Measurements from ENCODE around the gene ZNF79. TPM values are rescaled to one million over a fixed set of nuclear protein-coding genes. Genes with fewer than 3 reads are reported as not detected.

The ZNF79 gene
- total and polyA plus RNA-seq, 2 of the 8 experiments (the other 6 are each of a cell fraction or from before 2014, with no cell fraction given): 2.4 to 7.4 TPM

DNA sequence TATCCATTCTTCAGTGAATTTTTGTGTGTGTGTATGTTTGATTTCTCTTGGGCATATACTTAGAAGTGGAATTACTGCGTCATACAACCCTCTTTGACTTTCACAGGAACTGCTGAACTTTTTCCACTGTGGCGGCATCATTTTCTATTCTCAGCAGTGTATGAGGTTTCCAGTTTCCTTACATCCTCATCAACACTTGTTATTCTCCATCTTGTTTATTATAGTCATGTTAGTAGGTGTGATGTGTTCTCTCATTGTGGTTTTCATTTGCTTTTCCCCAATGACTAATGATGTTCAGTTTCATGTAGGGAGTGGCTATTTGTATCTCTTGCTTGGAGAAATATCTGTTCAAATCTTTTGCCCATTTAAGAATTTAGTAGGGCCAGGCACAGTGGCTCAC, 2.6 kb downstream of the ZNF79 start:
- no peak overlapping the region for H2BK12ac ChIP-seq (ENCODE audit: low read depth, low read length)
- H2AFZ ChIP-seq (ENCODE audit: low read length): no peak overlapping the region
- H3K27ac ChIP-seq (ENCODE audit: low read depth, low read length): no peak overlapping the region
- no peaks in the 10 kb centered on the region for H3K27me3 ChIP-seq (replicated peaks in 1 of 4; ENCODE audit: control insufficient read depth in 3 of 4, extremely low read depth in 1 of 4, insufficient read depth in 3 of 4, low read length in 3 of 4)
- TF ChIP-seq NRF1 (IDR thresholded peaks at IDR 0.05; ENCODE audit: low read depth, low read length) (no peak), E2F6 (IDR thresholded peaks at IDR 0.05) (no peak), JUN (IDR thresholded peaks at IDR 0.05; ENCODE audit: low read depth, low read length) (no peak), TEAD4 (IDR thresholded peaks at IDR 0.05; ENCODE audit: low read depth, low read length) (no peak), CEBPB (IDR thresholded peaks at IDR 0.05; ENCODE audit: low read depth, low read length) (no peak), FOSL1 (IDR thresholded peaks at IDR 0.05; ENCODE audit: insufficient read depth, low read depth, low read length) (no peak), BACH1 (IDR thresholded peaks at IDR 0.05; ENCODE audit: low read length) (no peak), EZH2 (IDR thresholded peaks at IDR 0.05; ENCODE audit: low read depth, low read length, severe bottlenecking) (no peak), RNF2 (IDR thresholded peaks at IDR 0.05; ENCODE audit: borderline replicate concordance, low read depth, low read length, missing control alignments, poor library complexity, severe bottlenecking) (no peak), SIN3A (conservative IDR thresholded peaks at IDR 0.05 in 1 of 2, IDR thresholded peaks at IDR 0.05 in 1 of 2; ENCODE audit: low read depth in 1 of 2, low read length in 2 of 2) (no peak)
- TF ChIP-seq, protein P1, sequence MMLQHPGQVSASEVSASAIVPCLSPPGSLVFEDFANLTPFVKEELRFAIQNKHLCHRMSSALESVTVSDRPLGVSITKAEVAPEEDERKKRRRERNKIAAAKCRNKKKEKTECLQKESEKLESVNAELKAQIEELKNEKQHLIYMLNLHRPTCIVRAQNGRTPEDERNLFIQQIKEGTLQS (IDR thresholded peaks at IDR 0.05; ENCODE audit: insufficient read depth, low read depth, low read length): no peak
- no peak overlapping the region for H4K91ac ChIP-seq (replicated peaks; ENCODE audit: insufficient read length, low read length)
- H3K9me3 ChIP-seq (ENCODE audit: insufficient read depth in 2 of 2, low read depth in 1 of 2, low read length in 1 of 2): no peaks in the 10 kb centered on the region
- peaks cover 0 to 10% (median 5%) of the 10 kb centered on the region in 4 experiments; a peak in 4 of 7 replicates for H3K4me1 ChIP-seq (replicated peaks in 1 of 4; ENCODE audit: control insufficient read depth in 3 of 4, insufficient read depth in 4 of 4, low read length in 3 of 4)
- no peak overlapping the region for H3K4ac ChIP-seq (replicated peaks; ENCODE audit: insufficient read length, low read depth, low read length)
- peaks cover 3 to 17% (median 8%) of the 10 kb centered on the region in 4 experiments for H3K36me3 ChIP-seq (ENCODE audit: control insufficient read depth in 2 of 4, insufficient read depth in 4 of 4, low read length in 3 of 4)
- no peak overlapping the region for H2BK15ac ChIP-seq (ENCODE audit: low read length)
- no peak for DNase-seq (ENCODE audit: low read depth in 1 of 2, low spot score in 2 of 2)
- H4K5ac ChIP-seq (ENCODE audit: insufficient read length, low read depth, low read length): no peak overlapping the region
- H2BK20ac ChIP-seq (ENCODE audit: low read length): no peak overlapping the region
- POLR2A ChIA-PET (ENCODE audit: partially characterized antibody): interaction anchor here (6.3 kb wide), 1 partner anchor 19 kb away, joined by 59 read pairs; no protein-coding TSS in a partner anchor
- H2AK5ac ChIP-seq (ENCODE audit: low read depth, low read length): no peak overlapping the region
- no peak overlapping the region for H3K4me3 ChIP-seq (ENCODE audit: extremely low read depth in 1 of 4, insufficient read depth in 2 of 4, low read depth in 3 of 4, low read length in 4 of 4)
- H3K9ac ChIP-seq (replicated peaks in 1 of 4; ENCODE audit: extremely low read depth in 1 of 4, low read depth in 3 of 4, low read length in 3 of 4): no peak overlapping the region
- no peak overlapping the region for H3K14ac ChIP-seq (ENCODE audit: insufficient read length)
- no peak overlapping the region for H3K56ac ChIP-seq (replicated peaks; ENCODE audit: insufficient read length, low read depth, low read length)
- H3K18ac ChIP-seq (ENCODE audit: extremely low read depth, low read length): no peak overlapping the region
- H2BK5ac ChIP-seq (ENCODE audit: low read depth, low read length): no peak overlapping the region
- FAIRE-seq: no peak
- peaks cover 13% of the 10 kb centered on the region for H3K23me2 ChIP-seq (ENCODE audit: low read depth, low read length)
- no peak overlapping the region for H3K23ac ChIP-seq (ENCODE audit: insufficient read length)
- H4K8ac ChIP-seq (ENCODE audit: extremely low read depth, insufficient read depth, low read length): no peak overlapping the region
- no peak overlapping the region for H3K4me2 ChIP-seq (ENCODE audit: insufficient read depth in 1 of 2, low read depth in 2 of 2, low read length in 2 of 2)
- CTCF ChIA-PET (ENCODE audit: partially characterized antibody): no interaction called here
- WGBS, 2 experiments (ENCODE audit: extremely low coverage in 1 of 2, insufficient coverage in 1 of 2, insufficient read length in 1 of 2, insufficient replicate concordance in 2 of 2, low coverage in 1 of 2, low lambda C conversion rate in 2 of 2, missing lambda C conversion rate in 1 of 2): 90% methylated on average over 2 of the region's 2 CpGs; no CpG with 5 or more reads in 1 of the 2 experiments
- peaks cover 7 to 44% of the 10 kb centered on the region in 2 experiments for H3K79me2 ChIP-seq (ENCODE audit: control insufficient read depth in 1 of 2, insufficient read depth in 2 of 2, low read length in 2 of 2)
- H2BK120ac ChIP-seq (replicated peaks; ENCODE audit: low read depth, low read length): no peak overlapping the region
- H3K79me1 ChIP-seq (ENCODE audit: low read depth, low read length): peaks cover 2% of the 10 kb centered on the region; the same call in 1 of the 2 replicates
- peaks cover 0 to 5% of the 10 kb centered on the region in 2 experiments for H4K20me1 ChIP-seq (replicated peaks in 1 of 2; ENCODE audit: control insufficient read depth in 1 of 2, insufficient read depth in 2 of 2, low read length in 2 of 2)

All from H1 (cell line).